ENCODE measurements around the gene CSNK1G2. TPM values are rescaled to one million over a fixed set of nuclear protein-coding genes. Genes with fewer than 3 reads are reported as not detected.

Gene CSNK1G2
- total and polyA plus RNA-seq, 2 experiments from 2014 or later = 39.6 to 147 TPM

DNA sequence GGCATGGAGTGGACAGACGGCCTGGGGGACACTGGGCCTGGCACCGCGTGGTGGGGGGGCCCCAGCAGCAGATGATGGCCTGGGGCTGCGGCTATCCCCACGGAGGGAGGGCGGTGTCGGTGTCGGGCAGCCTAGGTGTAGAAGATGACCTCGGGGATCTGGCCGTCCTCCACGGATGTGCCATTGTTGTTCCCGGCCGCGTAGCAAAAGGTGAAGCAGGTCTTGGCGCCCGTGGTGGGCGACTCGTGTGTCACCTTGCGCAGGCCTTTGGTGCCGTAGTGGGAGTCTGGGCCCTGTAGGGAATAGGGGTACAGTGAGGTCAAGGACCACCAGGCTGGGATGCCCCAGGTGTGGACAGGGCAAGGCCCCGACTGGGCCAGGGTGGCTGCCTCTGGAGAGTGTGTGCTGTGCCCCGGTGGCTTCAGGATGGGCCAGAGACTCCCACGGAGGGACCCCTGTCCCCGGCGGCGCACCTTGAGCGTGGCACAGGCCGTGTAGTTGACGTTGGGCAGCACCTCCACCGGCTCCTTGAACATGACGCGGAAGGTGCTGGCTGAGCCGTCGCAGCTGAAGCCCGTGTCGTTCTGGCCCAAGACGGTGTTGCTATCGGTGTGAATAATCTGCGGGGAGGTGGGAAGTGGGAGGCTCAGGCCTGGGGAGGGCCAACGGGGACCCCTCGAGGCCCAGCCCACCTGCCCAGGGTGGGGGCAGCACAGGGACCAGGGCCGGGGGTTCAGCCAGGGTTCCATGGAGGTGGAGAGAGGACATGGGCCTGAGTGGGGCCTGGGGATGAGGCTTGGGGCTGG, 45.6 kb downstream of the CSNK1G2 start:
- Histone ChIP-seq H4K20me1 (replicated peaks; ENCODE audit: insufficient read depth) (peaks cover 7% of the 10 kb centered on the region; the same call in 1 of the 2 replicates), H2AFZ (no peak overlapping the region), H3K79me2 (replicated peaks; ENCODE audit: insufficient read depth) (no peaks in the 10 kb centered on the region), H3K27ac (ENCODE audit: low read depth) (no peak overlapping the region), H3K4me3 (no peak overlapping the region), H3K27me3 (ENCODE audit: insufficient read depth) (no peaks in the 10 kb centered on the region), H3F3A (replicated peaks; ENCODE audit: low read depth) (peaks cover 33% of the 10 kb centered on the region; the same call in 1 of the 2 replicates), H3K4me2 (no peak overlapping the region), H3K4me1 (ENCODE audit: insufficient read depth) (no peaks in the 10 kb centered on the region), H3K36me3 (ENCODE audit: insufficient read depth) (no peaks in the 10 kb centered on the region), H3K9me2 (ENCODE audit: insufficient read depth) (no peaks in the 10 kb centered on the region)
- H3K36me3 Mint-ChIP-seq (ENCODE audit: low read depth) = peaks cover 39% of the 10 kb centered on the region
- TF ChIP-seq, protein P1, sequence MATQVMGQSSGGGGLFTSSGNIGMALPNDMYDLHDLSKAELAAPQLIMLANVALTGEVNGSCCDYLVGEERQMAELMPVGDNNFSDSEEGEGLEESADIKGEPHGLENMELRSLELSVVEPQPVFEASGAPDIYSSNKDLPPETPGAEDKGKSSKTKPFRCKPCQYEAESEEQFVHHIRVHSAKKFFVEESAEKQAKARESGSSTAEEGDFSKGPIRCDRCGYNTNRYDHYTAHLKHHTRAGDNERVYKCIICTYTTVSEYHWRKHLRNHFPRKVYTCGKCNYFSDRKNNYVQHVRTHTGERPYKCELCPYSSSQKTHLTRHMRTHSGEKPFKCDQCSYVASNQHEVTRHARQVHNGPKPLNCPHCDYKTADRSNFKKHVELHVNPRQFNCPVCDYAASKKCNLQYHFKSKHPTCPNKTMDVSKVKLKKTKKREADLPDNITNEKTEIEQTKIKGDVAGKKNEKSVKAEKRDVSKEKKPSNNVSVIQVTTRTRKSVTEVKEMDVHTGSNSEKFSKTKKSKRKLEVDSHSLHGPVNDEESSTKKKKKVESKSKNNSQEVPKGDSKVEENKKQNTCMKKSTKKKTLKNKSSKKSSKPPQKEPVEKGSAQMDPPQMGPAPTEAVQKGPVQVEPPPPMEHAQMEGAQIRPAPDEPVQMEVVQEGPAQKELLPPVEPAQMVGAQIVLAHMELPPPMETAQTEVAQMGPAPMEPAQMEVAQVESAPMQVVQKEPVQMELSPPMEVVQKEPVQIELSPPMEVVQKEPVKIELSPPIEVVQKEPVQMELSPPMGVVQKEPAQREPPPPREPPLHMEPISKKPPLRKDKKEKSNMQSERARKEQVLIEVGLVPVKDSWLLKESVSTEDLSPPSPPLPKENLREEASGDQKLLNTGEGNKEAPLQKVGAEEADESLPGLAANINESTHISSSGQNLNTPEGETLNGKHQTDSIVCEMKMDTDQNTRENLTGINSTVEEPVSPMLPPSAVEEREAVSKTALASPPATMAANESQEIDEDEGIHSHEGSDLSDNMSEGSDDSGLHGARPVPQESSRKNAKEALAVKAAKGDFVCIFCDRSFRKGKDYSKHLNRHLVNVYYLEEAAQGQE (IDR thresholded peaks at IDR 0.05; ENCODE audit: unreplicated experiment) = no peak
- TF ChIP-seq, protein P2, sequence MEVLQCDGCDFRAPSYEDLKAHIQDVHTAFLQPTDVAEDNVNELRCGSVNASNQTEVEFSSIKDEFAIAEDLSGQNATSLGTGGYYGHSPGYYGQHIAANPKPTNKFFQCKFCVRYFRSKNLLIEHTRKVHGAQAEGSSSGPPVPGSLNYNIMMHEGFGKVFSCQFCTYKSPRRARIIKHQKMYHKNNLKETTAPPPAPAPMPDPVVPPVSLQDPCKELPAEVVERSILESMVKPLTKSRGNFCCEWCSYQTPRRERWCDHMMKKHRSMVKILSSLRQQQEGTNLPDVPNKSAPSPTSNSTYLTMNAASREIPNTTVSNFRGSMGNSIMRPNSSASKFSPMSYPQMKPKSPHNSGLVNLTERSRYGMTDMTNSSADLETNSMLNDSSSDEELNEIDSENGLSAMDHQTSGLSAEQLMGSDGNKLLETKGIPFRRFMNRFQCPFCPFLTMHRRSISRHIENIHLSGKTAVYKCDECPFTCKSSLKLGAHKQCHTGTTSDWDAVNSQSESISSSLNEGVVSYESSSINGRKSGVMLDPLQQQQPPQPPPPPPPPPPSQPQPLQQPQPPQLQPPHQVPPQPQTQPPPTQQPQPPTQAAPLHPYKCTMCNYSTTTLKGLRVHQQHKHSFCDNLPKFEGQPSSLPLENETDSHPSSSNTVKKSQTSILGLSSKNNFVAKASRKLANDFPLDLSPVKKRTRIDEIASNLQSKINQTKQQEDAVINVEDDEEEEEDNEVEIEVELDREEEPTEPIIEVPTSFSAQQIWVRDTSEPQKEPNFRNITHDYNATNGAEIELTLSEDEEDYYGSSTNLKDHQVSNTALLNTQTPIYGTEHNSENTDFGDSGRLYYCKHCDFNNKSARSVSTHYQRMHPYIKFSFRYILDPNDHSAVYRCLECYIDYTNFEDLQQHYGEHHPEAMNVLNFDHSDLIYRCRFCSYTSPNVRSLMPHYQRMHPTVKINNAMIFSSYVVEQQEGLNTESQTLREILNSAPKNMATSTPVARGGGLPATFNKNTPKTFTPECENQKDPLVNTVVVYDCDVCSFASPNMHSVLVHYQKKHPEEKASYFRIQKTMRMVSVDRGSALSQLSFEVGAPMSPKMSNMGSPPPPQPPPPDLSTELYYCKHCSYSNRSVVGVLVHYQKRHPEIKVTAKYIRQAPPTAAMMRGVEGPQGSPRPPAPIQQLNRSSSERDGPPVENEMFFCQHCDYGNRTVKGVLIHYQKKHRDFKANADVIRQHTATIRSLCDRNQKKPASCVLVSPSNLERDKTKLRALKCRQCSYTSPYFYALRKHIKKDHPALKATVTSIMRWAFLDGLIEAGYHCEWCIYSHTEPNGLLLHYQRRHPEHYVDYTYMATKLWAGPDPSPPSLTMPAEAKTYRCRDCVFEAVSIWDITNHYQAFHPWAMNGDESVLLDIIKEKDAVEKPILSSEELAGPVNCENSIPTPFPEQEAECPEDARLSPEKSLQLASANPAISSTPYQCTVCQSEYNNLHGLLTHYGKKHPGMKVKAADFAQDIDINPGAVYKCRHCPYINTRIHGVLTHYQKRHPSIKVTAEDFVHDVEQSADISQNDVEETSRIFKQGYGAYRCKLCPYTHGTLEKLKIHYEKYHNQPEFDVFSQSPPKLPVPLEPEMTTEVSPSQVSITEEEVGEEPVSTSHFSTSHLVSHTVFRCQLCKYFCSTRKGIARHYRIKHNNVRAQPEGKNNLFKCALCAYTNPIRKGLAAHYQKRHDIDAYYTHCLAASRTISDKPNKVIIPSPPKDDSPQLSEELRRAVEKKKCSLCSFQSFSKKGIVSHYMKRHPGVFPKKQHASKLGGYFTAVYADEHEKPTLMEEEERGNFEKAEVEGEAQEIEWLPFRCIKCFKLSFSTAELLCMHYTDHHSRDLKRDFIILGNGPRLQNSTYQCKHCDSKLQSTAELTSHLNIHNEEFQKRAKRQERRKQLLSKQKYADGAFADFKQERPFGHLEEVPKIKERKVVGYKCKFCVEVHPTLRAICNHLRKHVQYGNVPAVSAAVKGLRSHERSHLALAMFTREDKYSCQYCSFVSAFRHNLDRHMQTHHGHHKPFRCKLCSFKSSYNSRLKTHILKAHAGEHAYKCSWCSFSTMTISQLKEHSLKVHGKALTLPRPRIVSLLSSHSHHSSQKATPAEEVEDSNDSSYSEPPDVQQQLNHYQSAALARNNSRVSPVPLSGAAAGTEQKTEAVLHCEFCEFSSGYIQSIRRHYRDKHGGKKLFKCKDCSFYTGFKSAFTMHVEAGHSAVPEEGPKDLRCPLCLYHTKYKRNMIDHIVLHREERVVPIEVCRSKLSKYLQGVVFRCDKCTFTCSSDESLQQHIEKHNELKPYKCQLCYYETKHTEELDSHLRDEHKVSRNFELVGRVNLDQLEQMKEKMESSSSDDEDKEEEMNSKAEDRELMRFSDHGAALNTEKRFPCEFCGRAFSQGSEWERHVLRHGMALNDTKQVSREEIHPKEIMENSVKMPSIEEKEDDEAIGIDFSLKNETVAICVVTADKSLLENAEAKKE (CRISPR knock-in tag; IDR thresholded peaks at IDR 0.05) = no peak
- TF ChIP-seq NANOG (IDR thresholded peaks at IDR 0.05; ENCODE audit: borderline replicate concordance) (no peak), CREB1 (CRISPR knock-in tag; IDR thresholded peaks at IDR 0.05; ENCODE audit: low read depth) (no peak), JUNB (IDR thresholded peaks at IDR 0.05; ENCODE audit: unreplicated experiment) (no peak), POLR2AphosphoS5 (IDR thresholded peaks at IDR 0.05; ENCODE audit: low read depth) (no peak), ZNF331 (CRISPR knock-in tag; IDR thresholded peaks at IDR 0.05; ENCODE audit: low read depth) (no peak), ZNF114 (CRISPR knock-in tag; IDR thresholded peaks at IDR 0.05) (no peak), STAT1 (IDR thresholded peaks at IDR 0.05; ENCODE audit: unreplicated experiment) (no peak), EZH2phosphoT487 (IDR thresholded peaks at IDR 0.05; ENCODE audit: unreplicated experiment) (no peak), EZH2 (IDR thresholded peaks at IDR 0.05; ENCODE audit: low read depth, unreplicated experiment) (no peak)
- TF ChIP-seq, protein P3, sequence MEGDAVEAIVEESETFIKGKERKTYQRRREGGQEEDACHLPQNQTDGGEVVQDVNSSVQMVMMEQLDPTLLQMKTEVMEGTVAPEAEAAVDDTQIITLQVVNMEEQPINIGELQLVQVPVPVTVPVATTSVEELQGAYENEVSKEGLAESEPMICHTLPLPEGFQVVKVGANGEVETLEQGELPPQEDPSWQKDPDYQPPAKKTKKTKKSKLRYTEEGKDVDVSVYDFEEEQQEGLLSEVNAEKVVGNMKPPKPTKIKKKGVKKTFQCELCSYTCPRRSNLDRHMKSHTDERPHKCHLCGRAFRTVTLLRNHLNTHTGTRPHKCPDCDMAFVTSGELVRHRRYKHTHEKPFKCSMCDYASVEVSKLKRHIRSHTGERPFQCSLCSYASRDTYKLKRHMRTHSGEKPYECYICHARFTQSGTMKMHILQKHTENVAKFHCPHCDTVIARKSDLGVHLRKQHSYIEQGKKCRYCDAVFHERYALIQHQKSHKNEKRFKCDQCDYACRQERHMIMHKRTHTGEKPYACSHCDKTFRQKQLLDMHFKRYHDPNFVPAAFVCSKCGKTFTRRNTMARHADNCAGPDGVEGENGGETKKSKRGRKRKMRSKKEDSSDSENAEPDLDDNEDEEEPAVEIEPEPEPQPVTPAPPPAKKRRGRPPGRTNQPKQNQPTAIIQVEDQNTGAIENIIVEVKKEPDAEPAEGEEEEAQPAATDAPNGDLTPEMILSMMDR (conservative IDR thresholded peaks at IDR 0.05; ENCODE audit: low read depth in 2 of 2) = no peak
- TF ChIP-seq, protein P4, sequence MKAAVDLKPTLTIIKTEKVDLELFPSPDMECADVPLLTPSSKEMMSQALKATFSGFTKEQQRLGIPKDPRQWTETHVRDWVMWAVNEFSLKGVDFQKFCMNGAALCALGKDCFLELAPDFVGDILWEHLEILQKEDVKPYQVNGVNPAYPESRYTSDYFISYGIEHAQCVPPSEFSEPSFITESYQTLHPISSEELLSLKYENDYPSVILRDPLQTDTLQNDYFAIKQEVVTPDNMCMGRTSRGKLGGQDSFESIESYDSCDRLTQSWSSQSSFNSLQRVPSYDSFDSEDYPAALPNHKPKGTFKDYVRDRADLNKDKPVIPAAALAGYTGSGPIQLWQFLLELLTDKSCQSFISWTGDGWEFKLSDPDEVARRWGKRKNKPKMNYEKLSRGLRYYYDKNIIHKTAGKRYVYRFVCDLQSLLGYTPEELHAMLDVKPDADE (IDR thresholded peaks at IDR 0.05) = no peak
- no peak overlapping the region for H3K27ac Mint-ChIP-seq
- H3K4me3 Mint-ChIP-seq = no peak overlapping the region
- ATAC-seq (no peak), DNase-seq (ENCODE audit: low spot score) (no peak)
- H3K9me3 Mint-ChIP-seq = no peaks in the 10 kb centered on the region
- peaks cover 16% of the 10 kb centered on the region for H3K27me3 Mint-ChIP-seq (ENCODE audit: insufficient read depth, low read depth, poor library complexity)
- no peaks in the 10 kb centered on the region for H3K4me1 Mint-ChIP-seq

All from GM23338 (cell line).